A673 (cell line): ENCODE data around the gene ING4. TPM values are rescaled to one million over a fixed set of nuclear protein-coding genes. Genes with fewer than 3 reads are reported as not detected.

Experiments used
- BruUV-seq: library from RNA; stranded (reverse); fragments of 400-500 nt; replicated peaks from 2 replicates; lab custom pipeline; 2021; lab: Mats Ljungman, UMichigan
- CTCF ChIA-PET: fragments of 300-600 bp; sonication (Branson Sonifier 250); formaldehyde crosslinking; loops from one replicate; lab custom pipeline; 2022; ENCODE audit warnings: antibody characterized with exemption; lab: Charles Lee
- POLR2A ChIA-PET: fragments of 300-600 bp; sonication (Branson Sonifier 250); formaldehyde crosslinking; loops from one replicate; lab custom pipeline; 2022; ENCODE audit warnings: antibody characterized with exemption; ENCODE audit not compliant: low non-redundant PET; lab: Charles Lee
- DNase-seq: peaks from one replicate; pipeline ENCODE4 v3.0.0-alpha.2; 2015; ENCODE audit warnings: low spot score
- H3K27ac ChIP-seq: fragments of 200-600 bp; sonication (generic); 2 replicates; pipeline ENCODE4 v1.5.1; 2016; ENCODE audit warnings: mixed run types, low read depth, mild to moderate bottlenecking, mixed read lengths, antibody characterized with exemption, low read length; ENCODE audit not compliant: poor library complexity, severe bottlenecking
- H3K27me3 ChIP-seq: fragments of 200-600 bp; sonication (generic); replicated peaks from 2 replicates; pipeline ENCODE4 v1.6.1; 2017; ENCODE audit warnings: mixed run types, low read depth, mild to moderate bottlenecking, mixed read lengths, antibody characterized with exemption, low read length; ENCODE audit not compliant: insufficient read depth, poor library complexity
- H3K36me3 ChIP-seq: fragments of 200-600 bp; sonication (generic); 2 replicates; pipeline ENCODE4 v1.6.1; 2016; ENCODE audit warnings: mixed run types, mild to moderate bottlenecking, mixed read lengths, antibody characterized with exemption, low read length; ENCODE audit not compliant: insufficient read depth, poor library complexity, severe bottlenecking
- H3K4me1 ChIP-seq: fragments of 200-600 bp; sonication (generic); 2 replicates; pipeline ENCODE4 v1.6.1; 2017; ENCODE audit warnings: mixed run types, mild to moderate bottlenecking, mixed read lengths, antibody characterized with exemption, low read length; ENCODE audit not compliant: insufficient read depth, poor library complexity, severe bottlenecking
- H3K4me3 ChIP-seq: fragments of 200-600 bp; sonication (generic); 2 replicates; pipeline ENCODE4 v1.5.1; 2016; ENCODE audit warnings: low read depth, mixed run types, mild to moderate bottlenecking, mixed read lengths, low read length; ENCODE audit not compliant: poor library complexity, severe bottlenecking
- H3K9me3 ChIP-seq: fragments of 200-600 bp; sonication (generic); 2 replicates; pipeline ENCODE4 v1.6.1; 2016; ENCODE audit warnings: mixed run types, low read depth, mild to moderate bottlenecking, mixed read lengths, antibody characterized with exemption, low read length; ENCODE audit not compliant: poor library complexity, severe bottlenecking
- EZH2 ChIP-seq: fragments of 200-600 bp; sonication (generic); IDR thresholded peaks from 2 replicates; pipeline ENCODE4 v1.6.1; 2017; ENCODE audit warnings: borderline replicate concordance, low read depth, mild to moderate bottlenecking, mixed read lengths, antibody characterized with exemption, low read length; ENCODE audit not compliant: poor library complexity, severe bottlenecking
- intact Hi-C: fragments of 100-400 bp; cut with micrococcal nuclease; formaldehyde crosslinking; loops from one replicate; pipeline ENCODE4 v1.10.0; 2022; ENCODE audit not compliant: unreplicated experiment
- total RNA-seq: library from RNA; stranded (reverse); gene quantifications from 2 replicates; pipeline ENCODE4 v1.2.3, GENCODE V29; 2021
- TF ChIP-seq, protein P1 (sequence below): fragments of 300-800, 200-600 bp; sonication (generic); conservative IDR thresholded peaks from 2 replicates; pipeline ENCODE4 v1.5.1; 2017; ENCODE audit warnings: low read depth, mild to moderate bottlenecking, antibody characterized with exemption, low read length, moderate library complexity, mixed read lengths

The ING4 gene
- total RNA-seq, 1 experiment from 2014 or later, result 21.4 TPM

- TF ChIP-seq, protein P1, sequence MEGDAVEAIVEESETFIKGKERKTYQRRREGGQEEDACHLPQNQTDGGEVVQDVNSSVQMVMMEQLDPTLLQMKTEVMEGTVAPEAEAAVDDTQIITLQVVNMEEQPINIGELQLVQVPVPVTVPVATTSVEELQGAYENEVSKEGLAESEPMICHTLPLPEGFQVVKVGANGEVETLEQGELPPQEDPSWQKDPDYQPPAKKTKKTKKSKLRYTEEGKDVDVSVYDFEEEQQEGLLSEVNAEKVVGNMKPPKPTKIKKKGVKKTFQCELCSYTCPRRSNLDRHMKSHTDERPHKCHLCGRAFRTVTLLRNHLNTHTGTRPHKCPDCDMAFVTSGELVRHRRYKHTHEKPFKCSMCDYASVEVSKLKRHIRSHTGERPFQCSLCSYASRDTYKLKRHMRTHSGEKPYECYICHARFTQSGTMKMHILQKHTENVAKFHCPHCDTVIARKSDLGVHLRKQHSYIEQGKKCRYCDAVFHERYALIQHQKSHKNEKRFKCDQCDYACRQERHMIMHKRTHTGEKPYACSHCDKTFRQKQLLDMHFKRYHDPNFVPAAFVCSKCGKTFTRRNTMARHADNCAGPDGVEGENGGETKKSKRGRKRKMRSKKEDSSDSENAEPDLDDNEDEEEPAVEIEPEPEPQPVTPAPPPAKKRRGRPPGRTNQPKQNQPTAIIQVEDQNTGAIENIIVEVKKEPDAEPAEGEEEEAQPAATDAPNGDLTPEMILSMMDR, result peak; percentile 65
- no peak for TF ChIP-seq EZH2
- Histone ChIP-seq H3K9me3 (no peaks in the 10 kb centered on the region), H3K27ac (no peak overlapping the region), H3K27me3 (peaks cover 27% of the 10 kb centered on the region), H3K4me1 (peaks cover 7% of the 10 kb centered on the region), H3K36me3 (no peaks in the 10 kb centered on the region), H3K4me3 (no peak overlapping the region)
- peak; percentile 66 for DNase-seq
- BruUV-seq, result no TSS peak
- ChIA-PET POLR2A (no interaction called here), CTCF (interaction anchor here (0.7 to 1.0 kb wide), 2 partner anchors 9 to 26 kb away, joined by 3 read pairs; partner anchors contain the start of genes COPS7A and ZNF384)
- intact Hi-C loops, result loop anchor here (5.0 kb wide), 1 partner anchor 145 kb away; no protein-coding TSS in a partner anchor
Observed at GRCh38 chr12:6697584-6698351, 34.8 kb upstream of the ING4 start.

DNA sequence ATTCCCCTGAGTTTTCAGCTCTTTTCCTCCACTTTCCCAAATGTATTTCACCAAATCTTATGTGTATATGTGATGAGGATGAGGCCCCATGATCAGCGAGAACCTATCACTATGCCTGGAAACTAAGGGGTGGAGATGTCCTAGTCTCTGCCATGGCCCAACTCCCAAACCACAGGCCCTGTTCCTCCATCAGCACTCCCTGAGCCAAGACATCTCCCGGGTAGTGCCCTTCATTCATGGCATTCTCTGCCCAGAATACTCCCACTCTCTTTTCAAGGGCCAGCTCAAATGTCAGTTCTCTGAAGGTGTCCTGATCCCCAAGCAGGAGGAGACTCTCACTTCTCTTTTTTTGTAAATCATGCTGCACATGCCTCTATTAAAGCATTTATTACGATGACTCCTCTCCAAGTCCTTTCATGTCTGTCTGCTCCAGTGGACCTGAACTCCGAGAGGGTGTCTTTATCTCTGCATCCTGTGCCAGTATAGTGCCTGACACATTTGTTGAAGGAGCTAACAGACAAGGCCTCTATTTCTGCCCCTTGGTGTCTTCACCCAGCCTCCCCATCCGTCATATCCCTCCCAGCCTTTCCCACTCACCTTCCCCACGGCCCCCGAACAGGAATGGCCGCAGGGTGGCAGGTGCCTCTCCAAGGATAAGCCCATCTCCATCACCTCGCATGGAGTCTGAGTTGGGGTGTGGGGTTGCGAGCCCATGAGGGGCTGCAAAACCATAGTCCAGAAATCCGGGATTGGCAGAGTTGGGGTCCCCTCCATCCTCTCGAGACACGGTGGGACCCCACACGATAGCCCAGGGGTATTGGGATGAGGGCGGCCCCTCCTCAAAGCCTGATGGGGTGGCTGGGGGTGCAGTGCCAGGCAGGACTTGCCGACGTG lies 34.0 kb upstream of the ING4 start:
- Histone ChIP-seq H3K4me3 (no peak overlapping the region), H3K27ac (no peak overlapping the region), H3K36me3 (no peaks in the 10 kb centered on the region), H3K9me3 (no peaks in the 10 kb centered on the region), H3K4me1 (peaks cover 7% of the 10 kb centered on the region), H3K27me3 (peaks cover 23% of the 10 kb centered on the region)
- CTCF ChIA-PET, result interaction anchor here (1.0 kb wide), 1 partner anchor 8 kb away, joined by 3 read pairs; the partner anchor contains the start of gene ZNF384
- no TSS peak for BruUV-seq
- intact Hi-C loops, result loop anchor here (5.0 kb wide), 1 partner anchor 145 kb away; no protein-coding TSS in a partner anchor
- DNase-seq, result no peak
- no peak for TF ChIP-seq EZH2
- TF ChIP-seq, protein P1, result no peak
- POLR2A ChIA-PET, result no interaction called here

GRCh38 chr12:6695313-6696045 lies 32.6 kb upstream of the ING4 start:
- H3K27ac ChIP-seq, result no peak overlapping the region
- no TSS peak for BruUV-seq
- POLR2A ChIA-PET, result no interaction called here
- peak; percentile 53 for DNase-seq
- peaks cover 11% of the 10 kb centered on the region for H3K27me3 ChIP-seq
- no peak overlapping the region for H3K4me3 ChIP-seq
- H3K36me3 ChIP-seq, result no peaks in the 10 kb centered on the region
- intact Hi-C loops, result loop anchor here (5.0 kb wide), 1 partner anchor 143 kb away; no protein-coding TSS in a partner anchor
- H3K9me3 ChIP-seq, result no peaks in the 10 kb centered on the region
- TF ChIP-seq EZH2, result no peak
- TF ChIP-seq, protein P1, result no peak
- H3K4me1 ChIP-seq, result peaks cover 12% of the 10 kb centered on the region
- CTCF ChIA-PET, result no interaction called here
